HCT116 (cell line): Measurements from ENCODE around the gene SNORC.

Source experiments
- CTCF ChIP-seq, 3 experiments: fragments of 200-600 bp in 1 of 3; sonication (generic) in 1 of 3; IDR thresholded peaks in 2 of 3; conservative IDR thresholded peaks in 1 of 3; 2 replicates each; pipeline ENCODE4 v1.5.1; 2012 to 2017; ENCODE audit warnings: low read depth in 2 of 3, low read length in 2 of 3, antibody characterized with exemption in 1 of 3, borderline replicate concordance in 1 of 3, control low read depth in 1 of 3, mild to moderate bottlenecking in 1 of 3, mixed read lengths in 1 of 3, mixed run types in 1 of 3, moderate library complexity in 1 of 3; ENCODE audit not compliant: insufficient read depth in 1 of 3
- POLR2A ChIP-seq: IDR thresholded peaks from 2 replicates; pipeline ENCODE4 v1.7.0; 2011; ENCODE audit warnings: borderline replicate concordance; ENCODE audit not compliant: insufficient read depth, insufficient read length; ENCODE audit errors: extremely low read depth
- POLR2AphosphoS5 ChIP-seq: IDR thresholded peaks from 2 replicates; pipeline ENCODE4 v1.6.1; 2011; ENCODE audit warnings: mild to moderate bottlenecking, low read depth, low read length, moderate library complexity
- ZNF274 ChIP-seq: fragments of 200-500 bp; sonication (Bioruptor generic); IDR thresholded peaks from 2 replicates; pipeline ENCODE4 v1.6.1; 2014; ENCODE audit warnings: mild to moderate bottlenecking, low read depth, low read length, inconsistent platforms

DNA sequence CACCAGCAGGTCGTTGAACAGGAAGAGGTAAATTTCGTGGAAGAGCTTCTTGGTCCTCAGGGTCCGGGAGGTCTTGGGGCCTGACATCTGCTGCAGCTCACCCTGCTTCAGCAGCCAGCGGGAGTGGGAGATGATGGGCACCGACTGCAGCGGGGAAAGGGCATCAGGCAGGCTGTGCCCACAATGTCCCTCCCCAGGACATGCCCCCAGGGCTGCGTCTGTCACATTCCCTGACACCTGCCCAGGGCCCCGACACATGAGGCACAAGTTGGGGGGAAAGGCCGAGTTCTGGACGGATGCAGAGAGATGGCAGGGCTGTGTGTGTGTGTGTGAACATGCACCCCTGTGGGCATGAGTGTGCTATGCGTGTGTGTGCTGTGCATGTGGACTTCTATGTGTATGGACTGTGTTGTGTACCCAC lies 13.9 kb downstream of the SNORC start:
- TF ChIP-seq POLR2AphosphoS5 (no peak), ZNF274 (no peak), CTCF (IDR thresholded peaks at IDR 0.05 in 2 of 3, conservative IDR thresholded peaks at IDR 0.05 in 1 of 3; ENCODE audit: borderline replicate concordance in 1 of 3, insufficient read depth in 1 of 3, low read depth in 2 of 3, low read length in 2 of 3) (no peak), POLR2A (no peak)
